HT-29 (cell line): ENCODE measurements around the gene RBM20. TPM values are rescaled to one million over a fixed set of nuclear protein-coding genes. Genes with fewer than 3 reads are reported as not detected.

Experiments
- DNase-seq: peaks from one replicate; pipeline ENCODE4 v3.0.0-alpha.2; 2015; ENCODE audit warnings: low spot score
- total RNA-seq: library from RNA; depleted of rRNA; stranded (reverse); fragments of >200 nt; shearing (Covaris generic); gene quantifications from 2 replicates; pipeline ENCODE4 v1.2.3, GENCODE V29; 2014

Gene RBM20
- total RNA-seq, 1 experiment from 2014 or later: not detected

DNA sequence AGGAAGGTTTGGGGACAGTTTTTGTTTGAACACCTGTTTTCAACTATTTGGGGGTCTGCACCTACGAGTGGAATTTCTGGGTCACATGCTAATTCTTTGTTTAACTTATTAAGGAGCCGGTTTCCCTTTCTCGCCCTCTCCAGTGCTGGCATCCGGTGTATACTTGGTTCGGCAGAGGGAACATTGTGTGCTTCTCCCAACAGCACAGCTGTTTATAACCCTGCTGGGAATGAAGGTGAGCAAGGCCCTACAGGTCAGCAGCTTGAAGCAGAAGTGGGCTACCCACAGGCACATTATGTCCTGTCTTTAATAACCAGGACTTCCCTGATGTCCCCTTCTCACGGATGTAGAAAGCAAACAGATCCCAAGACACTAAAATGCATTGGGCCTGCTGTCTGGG, 140.1 kb downstream of the RBM20 start:
- DNase-seq: no peak

GRCh38 chr10:110786172-110786571, 142.0 kb downstream of the RBM20 start:
- DNase-seq: no peak

GRCh38 chr10:110788620-110789385, 144.7 kb downstream of the RBM20 start:
- DNase-seq: no peak

DNA sequence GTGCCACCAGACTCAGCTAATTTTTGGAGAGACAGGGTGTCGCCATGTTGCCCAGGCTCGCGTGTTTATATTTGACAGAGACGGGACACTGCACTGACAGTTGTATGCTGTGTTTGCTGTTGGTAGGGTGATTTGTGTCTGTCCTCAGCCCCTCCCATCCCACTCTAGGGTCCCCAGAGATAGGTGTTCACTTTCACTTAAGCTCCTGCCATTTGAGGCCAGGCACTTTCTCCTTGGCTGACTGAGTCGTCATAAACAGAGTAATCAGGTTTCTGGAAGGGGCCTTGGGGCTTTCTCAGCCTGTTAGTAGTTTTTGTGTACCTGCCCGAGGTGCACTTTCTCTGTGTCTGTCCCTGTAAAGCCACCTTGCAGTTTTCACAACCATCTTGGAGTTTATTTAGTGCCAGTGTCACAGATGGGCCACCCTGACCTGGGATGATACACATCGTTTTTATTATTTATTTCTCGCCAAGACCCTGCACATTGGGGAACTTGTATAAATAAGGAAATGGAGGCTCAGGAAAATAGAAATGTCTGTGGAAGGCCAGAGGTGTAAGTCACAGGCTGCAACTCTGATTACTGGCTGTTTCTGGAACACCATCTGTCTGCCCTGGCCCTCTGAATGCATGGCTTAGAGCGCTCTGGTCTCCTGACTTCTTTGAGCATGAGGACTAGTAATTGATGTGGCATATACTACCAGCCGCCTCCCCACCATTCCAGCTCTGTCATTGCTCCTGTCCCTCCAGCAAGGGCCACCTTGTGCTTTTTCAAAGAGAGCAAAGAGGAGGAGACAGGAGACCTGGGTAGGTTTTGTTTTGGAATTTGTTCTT, 145.7 kb downstream of the RBM20 start:
- no peak for DNase-seq

DNA sequence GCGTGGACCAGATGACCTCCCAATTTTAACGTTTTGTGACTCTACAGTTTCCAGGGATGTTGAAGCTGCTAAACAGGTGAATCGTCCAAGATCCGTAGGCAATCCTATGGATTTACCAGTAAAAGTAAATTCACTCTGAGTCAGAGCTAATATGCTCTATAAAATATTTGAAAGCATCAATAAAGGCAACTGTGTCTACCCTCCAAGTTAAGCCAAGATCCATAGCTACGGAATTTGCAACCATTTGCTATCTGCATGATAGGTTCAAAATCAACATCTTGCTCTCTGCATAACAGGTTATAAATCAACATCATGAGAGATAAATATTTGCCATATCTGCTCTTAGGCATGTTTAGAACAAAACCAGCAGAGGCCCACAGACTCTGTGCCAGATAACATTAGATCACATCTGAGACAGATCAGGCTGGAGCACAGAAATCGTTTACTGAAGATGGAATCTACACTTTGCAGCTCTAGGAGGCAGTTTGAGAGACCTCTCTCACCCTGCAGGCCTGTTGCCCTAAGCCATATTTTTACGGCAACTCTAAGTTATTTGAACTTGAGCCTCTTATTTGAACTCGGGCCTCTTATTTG, 146.9 kb downstream of the RBM20 start:
- DNase-seq: no peak

- no peak for DNase-seq
Observed at GRCh38 chr10:110791541-110792073, 147.5 kb downstream of the RBM20 start.

DNA sequence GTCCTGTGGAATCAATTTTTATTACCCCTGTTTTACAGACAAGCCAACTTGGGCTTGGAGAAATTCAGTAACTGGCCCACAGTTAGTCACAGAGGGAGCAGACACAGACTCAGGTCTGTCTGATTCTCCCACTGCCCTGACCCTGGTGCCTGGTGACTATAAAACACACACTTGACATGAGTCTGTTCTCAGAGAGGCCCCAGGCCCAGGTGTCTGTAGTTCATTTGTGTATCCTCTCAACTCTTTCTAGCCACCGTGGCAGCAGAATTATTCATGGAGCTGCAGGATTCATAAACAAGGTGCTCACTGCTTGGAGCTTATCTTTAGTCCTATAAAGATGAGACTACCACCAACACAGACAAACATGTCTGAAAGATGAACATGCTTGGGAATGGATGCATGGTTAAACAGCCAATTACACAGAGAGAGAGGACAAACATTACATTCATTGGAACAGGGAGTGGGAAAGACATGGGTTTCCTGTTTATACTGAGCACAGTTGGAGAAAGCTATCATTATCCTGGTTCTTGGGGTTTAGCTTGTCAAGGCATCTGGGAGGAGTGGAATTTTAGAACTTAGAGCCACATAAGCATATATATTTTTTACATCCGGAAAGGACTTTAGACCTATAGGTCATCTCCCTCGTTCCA, 148.5 kb downstream of the RBM20 start:
- no peak for DNase-seq

- DNase-seq: no peak
Observed at GRCh38 chr10:110793128-110793812, 149.1 kb downstream of the RBM20 start.

DNA sequence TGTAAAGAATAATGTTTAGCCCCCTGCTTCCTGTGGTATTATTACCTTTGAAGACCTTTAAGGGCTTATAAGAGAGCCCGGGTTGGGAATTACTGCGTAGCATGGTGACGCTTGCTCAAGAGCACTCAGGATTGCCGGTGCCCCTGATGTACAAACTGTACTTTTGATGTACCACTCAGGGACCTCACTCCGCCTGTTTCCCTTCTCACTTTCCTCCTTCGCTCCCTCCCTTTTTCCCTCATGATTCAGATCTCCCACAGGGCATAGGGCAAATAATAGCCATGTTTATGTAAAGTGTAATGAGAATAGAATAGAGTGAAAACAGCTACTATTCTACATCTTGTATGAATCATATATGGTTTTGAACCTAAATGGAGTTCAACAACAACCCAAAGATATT, 149.8 kb downstream of the RBM20 start:
- DNase-seq: no peak

DNA sequence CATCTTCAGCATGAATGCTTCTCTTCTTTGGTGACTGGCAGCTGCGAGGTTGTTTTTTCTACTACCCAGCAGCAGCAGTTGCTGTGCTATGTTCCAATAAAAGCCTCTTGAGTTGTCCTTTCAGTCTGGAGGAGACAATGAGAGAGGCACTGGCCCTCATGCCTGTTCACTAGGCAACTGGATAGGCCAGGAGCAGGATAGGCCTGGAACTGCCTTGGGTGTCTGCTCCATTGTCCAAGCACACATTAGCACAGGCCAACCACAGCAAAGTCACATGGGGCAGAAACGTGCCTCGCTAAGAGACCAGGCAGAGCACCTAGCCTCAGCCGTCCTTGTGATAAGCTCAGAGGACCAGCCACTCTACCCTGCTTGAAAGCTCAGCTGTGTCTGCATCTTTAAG, 150.7 kb downstream of the RBM20 start:
- no peak for DNase-seq

GRCh38 chr10:110797416-110797815, 153.3 kb downstream of the RBM20 start:
- DNase-seq: no peak

- no peak for DNase-seq
Observed at GRCh38 chr10:110798340-110798739, 154.2 kb downstream of the RBM20 start.

DNA sequence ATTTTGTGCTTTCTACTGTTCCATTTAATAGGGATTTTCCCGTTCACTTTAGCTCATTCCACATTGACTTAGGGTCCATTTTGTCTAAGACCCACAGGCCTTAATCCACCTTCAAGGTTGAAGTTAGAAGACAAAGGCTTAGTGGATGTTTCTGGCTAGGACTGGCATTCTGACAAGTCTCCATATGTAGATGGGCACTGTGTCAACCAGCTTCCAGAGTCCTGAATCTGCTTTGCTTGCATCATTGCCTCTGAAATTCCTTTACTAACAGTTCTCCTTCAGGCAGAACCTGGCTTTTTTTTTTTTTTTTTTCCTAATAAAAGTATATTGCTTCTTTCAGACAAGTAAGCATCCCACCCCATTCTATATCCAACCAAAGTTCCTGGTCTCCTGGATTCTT, 158.0 kb downstream of the RBM20 start:
- no peak for DNase-seq

DNA sequence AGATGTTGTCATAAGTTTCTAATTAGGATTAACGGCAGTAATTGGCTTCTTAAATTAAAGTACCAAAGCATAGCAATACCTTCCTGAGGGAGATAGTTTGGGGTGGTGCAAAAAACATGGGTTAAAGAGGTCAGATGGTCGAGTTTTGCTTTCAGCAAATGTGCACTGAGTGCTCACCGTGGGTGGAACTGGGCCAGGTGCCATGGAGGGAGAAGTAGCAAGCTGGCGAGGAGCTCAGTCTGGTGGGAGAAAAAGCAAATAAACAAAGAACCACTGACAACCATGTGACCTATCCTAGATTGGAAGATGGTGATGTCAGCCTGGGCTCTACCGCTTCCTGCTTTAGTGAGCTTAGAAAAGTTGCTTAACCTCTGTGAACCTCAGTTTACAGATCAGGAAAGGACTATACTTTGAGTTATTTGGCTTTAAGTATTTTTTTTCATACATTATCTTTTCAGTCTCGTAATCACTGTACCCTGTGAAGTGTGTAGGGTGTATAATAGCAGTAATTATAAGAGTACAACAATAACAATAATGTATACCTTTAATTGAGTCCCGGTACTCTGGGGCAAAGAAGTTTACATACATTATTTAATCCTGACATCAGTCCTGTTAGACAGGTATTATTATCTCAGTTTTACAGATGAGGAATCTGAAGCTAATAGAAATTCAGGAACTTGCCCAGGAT, 158.6 kb downstream of the RBM20 start:
- peak; percentile 33 for DNase-seq

DNA sequence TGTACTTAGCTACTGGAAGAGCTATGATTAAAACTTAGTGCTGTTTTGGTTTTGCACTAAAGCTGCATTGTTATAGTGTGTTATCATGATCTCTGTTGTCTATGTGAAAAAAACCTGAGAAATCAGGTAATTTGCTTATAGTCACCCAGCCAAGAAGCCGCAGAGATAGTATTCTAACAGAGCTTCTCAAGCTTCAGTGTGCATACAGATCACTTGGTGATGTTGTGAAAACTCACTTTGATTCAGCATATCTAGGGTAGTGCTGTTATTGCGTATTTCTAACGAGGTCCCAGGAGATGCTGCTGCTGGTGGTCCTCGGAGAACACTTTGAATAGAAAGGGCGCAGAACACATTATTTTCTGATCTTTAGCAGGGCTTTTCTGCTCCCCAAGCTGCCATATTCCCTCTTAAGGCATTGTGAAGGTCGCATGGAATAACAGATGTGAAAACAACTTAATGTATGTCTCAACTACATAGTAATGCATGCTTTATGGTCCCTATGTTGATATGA, 159.2 kb downstream of the RBM20 start:
- no peak for DNase-seq

DNA sequence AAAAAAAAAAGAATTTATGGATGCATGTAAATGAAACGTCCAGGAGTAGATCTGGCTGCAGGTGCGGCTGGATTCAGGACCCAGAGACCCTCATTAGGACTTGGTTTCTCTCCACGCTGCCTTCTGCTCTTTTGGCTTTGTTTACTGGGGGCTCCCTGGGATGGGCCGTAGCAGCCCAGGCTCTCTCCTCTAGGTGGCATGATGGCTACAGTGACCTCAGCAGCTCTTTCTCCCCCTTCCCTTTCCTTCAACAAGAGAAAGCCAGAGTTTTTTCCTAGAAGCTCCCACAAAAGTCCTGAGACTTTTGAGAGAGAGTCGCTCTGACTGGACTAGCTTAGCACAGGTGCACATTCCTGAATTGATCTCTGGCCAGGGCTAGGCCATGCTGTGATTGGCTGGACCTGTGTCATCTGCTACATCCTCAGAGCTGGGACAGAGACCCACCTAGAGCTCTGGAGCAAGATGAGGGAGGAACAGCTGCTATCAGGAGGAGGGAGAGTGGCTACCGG, 159.7 kb downstream of the RBM20 start:
- peak; percentile 71 for DNase-seq

DNA sequence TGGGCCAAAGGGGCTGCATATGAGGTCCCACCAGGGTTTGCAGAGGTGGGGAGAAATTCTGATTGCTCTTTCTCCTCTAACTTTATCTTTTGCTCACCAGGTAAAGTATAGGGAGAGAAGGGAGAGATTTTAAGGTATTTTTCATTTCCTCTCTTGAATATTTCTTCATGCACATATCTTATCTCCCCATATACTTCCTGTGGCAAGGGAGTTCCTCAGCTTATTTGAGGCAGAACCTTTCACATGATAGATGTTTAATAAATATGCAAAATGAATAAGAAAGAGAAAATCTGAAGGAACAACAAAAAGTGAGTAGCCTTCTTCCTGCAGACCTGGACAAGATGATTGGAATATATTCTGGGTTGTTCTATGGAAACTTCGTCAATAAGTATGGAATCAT, 160.2 kb downstream of the RBM20 start:
- no peak for DNase-seq

GRCh38 chr10:110805292-110805691, 161.2 kb downstream of the RBM20 start:
- DNase-seq: no peak

- no peak for DNase-seq
Observed at GRCh38 chr10:110806335-110806734, 162.2 kb downstream of the RBM20 start.

GRCh38 chr10:110808123-110808522, 164.0 kb downstream of the RBM20 start:
- DNase-seq: no peak
